Loucy (cell line): ENCODE results near the gene SFXN3.

ENCODE experiments used
- H2AFZ ChIP-seq: fragments of 200-600 bp; sonication (generic); 2 replicates; pipeline ENCODE4 v1.6.0; 2016; ENCODE audit warnings: antibody characterized with exemption, mild to moderate bottlenecking, low read length, moderate library complexity
- H3F3A ChIP-seq: fragments of 200-600 bp; 2 replicates; pipeline ENCODE4 v1.6.0; 2016; ENCODE audit warnings: antibody characterized with exemption, low read depth, mild to moderate bottlenecking
- H3K27me3 ChIP-seq: fragments of 200-600 bp; sonication (generic); 2 replicates; pipeline ENCODE4 v1.6.1; 2014; ENCODE audit warnings: low read length, mild to moderate bottlenecking; ENCODE audit not compliant: insufficient read depth, poor library complexity, severe bottlenecking
- H3K36me3 ChIP-seq: fragments of 200-600 bp; sonication (generic); 2 replicates; pipeline ENCODE4 v1.6.1; 2016; ENCODE audit warnings: low read length; ENCODE audit not compliant: insufficient read depth
- H3K4me1 ChIP-seq: fragments of 200-600 bp; sonication (generic); 2 replicates; pipeline ENCODE4 v1.5.1; 2014; ENCODE audit warnings: low read length, mild to moderate bottlenecking; ENCODE audit not compliant: insufficient read depth, poor library complexity, severe bottlenecking
- H3K4me2 ChIP-seq: fragments of 200-600 bp; sonication (generic); 2 replicates; pipeline ENCODE4 v1.6.0; 2014; ENCODE audit warnings: antibody characterized with exemption, low read length, low read depth, mild to moderate bottlenecking; ENCODE audit not compliant: poor library complexity, severe bottlenecking
- H3K4me3 ChIP-seq: fragments of 200-600 bp; sonication (generic); 2 replicates; pipeline ENCODE4 v1.5.1; 2014; ENCODE audit warnings: low read length, mild to moderate bottlenecking, mixed read lengths; ENCODE audit not compliant: poor library complexity, severe bottlenecking
- H3K79me2 ChIP-seq: fragments of 200-600 bp; sonication (generic); 2 replicates; pipeline ENCODE4 v1.6.1; 2014; ENCODE audit warnings: low read length; ENCODE audit not compliant: insufficient read depth
- H3K9ac ChIP-seq: fragments of 200-600 bp; sonication (generic); 2 replicates; pipeline ENCODE4 v1.6.0; 2014; ENCODE audit warnings: mild to moderate bottlenecking, low read depth, low read length, moderate library complexity; ENCODE audit not compliant: poor library complexity, severe bottlenecking
- H3K9me2 ChIP-seq: fragments of 200-600 bp; sonication (generic); replicated peaks from 2 replicates; pipeline ENCODE4 v1.6.1; 2016; ENCODE audit warnings: low read depth, low read length, mixed read lengths
- H3K9me3 ChIP-seq: fragments of 200-600 bp; sonication (generic); 2 replicates; pipeline ENCODE4 v1.6.1; 2014; ENCODE audit warnings: mild to moderate bottlenecking, antibody characterized with exemption, low read length, low read depth; ENCODE audit not compliant: insufficient read depth
- H4K20me1 ChIP-seq: fragments of 200-600 bp; sonication (generic); 2 replicates; pipeline ENCODE4 v1.6.0; 2014; ENCODE audit warnings: antibody characterized with exemption, low read length, mild to moderate bottlenecking; ENCODE audit not compliant: insufficient read depth, poor library complexity, severe bottlenecking
- EZH2phosphoT487 ChIP-seq: fragments of 200-600 bp; IDR thresholded peaks from 2 replicates; pipeline ENCODE4 v1.6.1; 2018; ENCODE audit warnings: antibody characterized with exemption, mild to moderate bottlenecking, moderate library complexity, borderline replicate concordance
- TF ChIP-seq, protein P1 (sequence below): fragments of 200-600 bp; sonication (generic); conservative IDR thresholded peaks from 2 replicates; pipeline ENCODE4 v1.5.1; 2014; ENCODE audit warnings: mild to moderate bottlenecking, antibody characterized with exemption, low read length

SFXN3 gene

GRCh38 chr10:100989088-100989487, 41.9 kb upstream of the SFXN3 start:
- Histone ChIP-seq H3K9me2 (no peaks in the 10 kb centered on the region), H3F3A (no peaks in the 10 kb centered on the region), H3K9me3 (no peaks in the 10 kb centered on the region), H3K4me1 (peaks cover 33% of the 10 kb centered on the region), H3K79me2 (peaks cover 51% of the 10 kb centered on the region), H3K9ac (peak overlapping the region; percentile 93), H3K27me3 (no peaks in the 10 kb centered on the region), H2AFZ (no peak overlapping the region), H3K4me3 (peak overlapping the region; percentile 99), H4K20me1 (peaks cover 23% of the 10 kb centered on the region), H3K4me2 (peak overlapping the region; percentile 89), H3K36me3 (peaks cover 12% of the 10 kb centered on the region; the same call in 1 of the 2 replicates)
- TF ChIP-seq, protein P1, sequence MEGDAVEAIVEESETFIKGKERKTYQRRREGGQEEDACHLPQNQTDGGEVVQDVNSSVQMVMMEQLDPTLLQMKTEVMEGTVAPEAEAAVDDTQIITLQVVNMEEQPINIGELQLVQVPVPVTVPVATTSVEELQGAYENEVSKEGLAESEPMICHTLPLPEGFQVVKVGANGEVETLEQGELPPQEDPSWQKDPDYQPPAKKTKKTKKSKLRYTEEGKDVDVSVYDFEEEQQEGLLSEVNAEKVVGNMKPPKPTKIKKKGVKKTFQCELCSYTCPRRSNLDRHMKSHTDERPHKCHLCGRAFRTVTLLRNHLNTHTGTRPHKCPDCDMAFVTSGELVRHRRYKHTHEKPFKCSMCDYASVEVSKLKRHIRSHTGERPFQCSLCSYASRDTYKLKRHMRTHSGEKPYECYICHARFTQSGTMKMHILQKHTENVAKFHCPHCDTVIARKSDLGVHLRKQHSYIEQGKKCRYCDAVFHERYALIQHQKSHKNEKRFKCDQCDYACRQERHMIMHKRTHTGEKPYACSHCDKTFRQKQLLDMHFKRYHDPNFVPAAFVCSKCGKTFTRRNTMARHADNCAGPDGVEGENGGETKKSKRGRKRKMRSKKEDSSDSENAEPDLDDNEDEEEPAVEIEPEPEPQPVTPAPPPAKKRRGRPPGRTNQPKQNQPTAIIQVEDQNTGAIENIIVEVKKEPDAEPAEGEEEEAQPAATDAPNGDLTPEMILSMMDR = no peak
- TF ChIP-seq EZH2phosphoT487 = no peak

DNA sequence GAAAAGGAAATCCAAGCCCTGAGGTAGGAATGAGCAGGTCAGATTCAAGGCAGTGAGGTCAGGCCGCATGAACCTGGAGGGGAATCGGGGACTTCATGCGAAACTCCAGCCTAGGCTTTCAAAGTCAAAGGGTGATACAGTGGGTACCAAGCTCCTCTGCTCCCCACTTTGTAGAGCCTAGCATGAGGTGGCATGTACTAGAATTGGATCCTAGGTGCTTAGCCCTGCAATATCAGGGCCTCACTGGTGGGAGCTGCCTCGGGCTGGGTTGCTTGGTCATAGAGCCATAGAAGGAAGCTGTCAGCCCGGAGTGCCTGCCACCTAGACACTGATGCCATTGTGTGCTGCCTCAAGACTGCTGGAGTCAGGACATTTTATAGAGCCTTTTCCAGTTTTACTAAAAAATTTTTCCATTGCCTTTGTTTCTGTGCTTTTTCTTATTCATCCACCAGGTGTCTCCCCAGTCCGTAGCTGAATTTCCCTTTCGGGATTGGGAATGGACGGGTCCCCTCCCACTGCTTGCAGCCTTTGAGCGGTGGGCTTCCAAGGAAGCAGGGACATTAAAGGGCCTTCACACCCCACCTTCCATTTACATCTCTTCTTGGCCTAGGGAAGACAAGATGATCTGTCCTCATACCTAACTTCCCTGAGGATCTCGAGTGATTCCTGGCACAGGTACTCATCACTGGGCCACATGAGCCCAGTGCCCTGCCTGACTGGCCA, 36.9 kb upstream of the SFXN3 start:
- H3K4me3 ChIP-seq = no peak overlapping the region
- no peaks in the 10 kb centered on the region for H4K20me1 ChIP-seq
- H3K36me3 ChIP-seq = peaks cover 12% of the 10 kb centered on the region; the same call in 1 of the 2 replicates
- no peaks in the 10 kb centered on the region for H3K9me2 ChIP-seq
- H2AFZ ChIP-seq = no peak overlapping the region
- no peaks in the 10 kb centered on the region for H3K9me3 ChIP-seq
- TF ChIP-seq, protein P1 = peak; percentile 55
- TF ChIP-seq EZH2phosphoT487 = no peak
- H3K4me1 ChIP-seq = peaks cover 26% of the 10 kb centered on the region
- H3K27me3 ChIP-seq = no peaks in the 10 kb centered on the region
- H3K9ac ChIP-seq = no peak overlapping the region
- H3K4me2 ChIP-seq = no peak overlapping the region
- no peaks in the 10 kb centered on the region for H3F3A ChIP-seq
- H3K79me2 ChIP-seq = peaks cover 20% of the 10 kb centered on the region; the same call in 1 of the 2 replicates

DNA sequence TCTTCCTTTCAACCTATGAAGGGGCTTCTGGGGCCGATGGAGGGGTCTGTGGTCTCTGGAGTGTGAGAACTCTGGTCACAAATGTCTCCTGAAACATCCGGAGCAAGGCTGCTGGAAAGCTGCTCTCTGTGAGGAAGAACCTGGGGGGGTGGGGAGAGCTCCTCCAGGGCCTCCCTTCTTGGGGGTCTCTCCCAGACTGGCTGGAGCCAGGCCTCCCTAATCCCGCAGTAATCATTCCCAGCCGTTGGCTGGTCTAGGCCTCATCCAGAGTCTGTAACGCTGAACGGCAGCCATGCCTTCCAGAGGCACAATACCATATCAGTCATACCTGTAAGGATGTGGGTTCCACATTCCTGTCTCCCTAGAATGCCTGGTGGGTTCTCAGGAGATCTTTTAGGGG, 35.9 kb upstream of the SFXN3 start:
- H4K20me1 ChIP-seq = no peaks in the 10 kb centered on the region
- peaks cover 12% of the 10 kb centered on the region; the same call in 1 of the 2 replicates for H3K36me3 ChIP-seq
- H3K9me2 ChIP-seq = no peaks in the 10 kb centered on the region
- no peaks in the 10 kb centered on the region for H3K27me3 ChIP-seq
- TF ChIP-seq, protein P1 = no peak
- no peak for TF ChIP-seq EZH2phosphoT487
- H3F3A ChIP-seq = no peaks in the 10 kb centered on the region
- peaks cover 19% of the 10 kb centered on the region for H3K4me1 ChIP-seq
- no peak overlapping the region for H3K4me2 ChIP-seq
- no peak overlapping the region for H3K4me3 ChIP-seq
- no peak overlapping the region for H2AFZ ChIP-seq
- H3K79me2 ChIP-seq = peaks cover 17% of the 10 kb centered on the region
- H3K9me3 ChIP-seq = no peaks in the 10 kb centered on the region
- no peak overlapping the region for H3K9ac ChIP-seq
